ENCODE results near the gene RRP1. TPM values are rescaled to one million over a fixed set of nuclear protein-coding genes. Genes with fewer than 3 reads are reported as not detected.

Gene RRP1
- total RNA-seq, 1 experiment from 2014 or later: 76.7 TPM

GRCh38 chr21:43802713-43803313 is 13.4 kb downstream of the RRP1 start:
- no peak overlapping the region for H2AFZ ChIP-seq (ENCODE audit: low read length)
- H3K27me3 Mint-ChIP-seq (ENCODE audit: low read depth): no peaks in the 10 kb centered on the region
- H3K4me1 ChIP-seq (ENCODE audit: insufficient read depth, low read length): no peaks in the 10 kb centered on the region
- no peak overlapping the region; the same call in 1 of the 2 replicates for H3K14ac ChIP-seq (ENCODE audit: insufficient read depth, low read length)
- H4K20me1 ChIP-seq (ENCODE audit: control insufficient read depth, insufficient read depth, insufficient read length): no peaks in the 10 kb centered on the region
- peaks cover 47 to 74% (median 72%) of the 10 kb centered on the region in 3 experiments for H3K36me3 Mint-ChIP-seq (ENCODE audit: insufficient read depth in 1 of 3, low read depth in 3 of 3)
- no peak overlapping the region for H3K4me3 Mint-ChIP-seq
- H3K4ac ChIP-seq (ENCODE audit: low read depth, low read length): no peak overlapping the region
- H4K8ac ChIP-seq (replicated peaks; ENCODE audit: insufficient read length, low read depth, low read length): no peak overlapping the region
- H2AK5ac ChIP-seq (ENCODE audit: insufficient read length, low read length): no peak overlapping the region
- no peak overlapping the region for H4K91ac ChIP-seq (ENCODE audit: insufficient read length, low read depth, low read length)
- no peak overlapping the region for H4K5ac ChIP-seq (ENCODE audit: insufficient read length, low read depth, low read length)
- H3K9me3 Mint-ChIP-seq: no peaks in the 10 kb centered on the region
- no peak overlapping the region for H3K27ac ChIP-seq (ENCODE audit: insufficient read length, low read depth, low read length)
- H3K27ac Mint-ChIP-seq: no peak overlapping the region; a peak in 2 of 7 replicates
- no peaks in the 10 kb centered on the region for H3K4me1 Mint-ChIP-seq
- H3T11ph ChIP-seq (ENCODE audit: low read length): no peak overlapping the region
- H3K18ac ChIP-seq (ENCODE audit: insufficient read length, low read depth, low read length): no peak overlapping the region
- no peak overlapping the region for H2BK120ac ChIP-seq (ENCODE audit: low read depth, low read length, poor library complexity, severe bottlenecking)
- no peak for DNase-seq
- no peaks in the 10 kb centered on the region for H3K9me3 ChIP-seq (ENCODE audit: control insufficient read depth, low read depth, low read length)
- no peak overlapping the region for H2BK12ac ChIP-seq (ENCODE audit: insufficient read length, low read depth, low read length)
- H3K56ac ChIP-seq (ENCODE audit: insufficient read length, low read depth, low read length): no peak overlapping the region
- H3K4me2 ChIP-seq (ENCODE audit: insufficient read depth, insufficient read length, low read length): no peak overlapping the region
- H2BK5ac ChIP-seq (ENCODE audit: insufficient read length, low read length): no peak overlapping the region
- H3K79me2 ChIP-seq (ENCODE audit: insufficient read depth, low read length): no peaks in the 10 kb centered on the region
- H2BK20ac ChIP-seq (ENCODE audit: low read depth, low read length, poor library complexity, severe bottlenecking): no peak overlapping the region
- TF ChIP-seq, protein P1, sequence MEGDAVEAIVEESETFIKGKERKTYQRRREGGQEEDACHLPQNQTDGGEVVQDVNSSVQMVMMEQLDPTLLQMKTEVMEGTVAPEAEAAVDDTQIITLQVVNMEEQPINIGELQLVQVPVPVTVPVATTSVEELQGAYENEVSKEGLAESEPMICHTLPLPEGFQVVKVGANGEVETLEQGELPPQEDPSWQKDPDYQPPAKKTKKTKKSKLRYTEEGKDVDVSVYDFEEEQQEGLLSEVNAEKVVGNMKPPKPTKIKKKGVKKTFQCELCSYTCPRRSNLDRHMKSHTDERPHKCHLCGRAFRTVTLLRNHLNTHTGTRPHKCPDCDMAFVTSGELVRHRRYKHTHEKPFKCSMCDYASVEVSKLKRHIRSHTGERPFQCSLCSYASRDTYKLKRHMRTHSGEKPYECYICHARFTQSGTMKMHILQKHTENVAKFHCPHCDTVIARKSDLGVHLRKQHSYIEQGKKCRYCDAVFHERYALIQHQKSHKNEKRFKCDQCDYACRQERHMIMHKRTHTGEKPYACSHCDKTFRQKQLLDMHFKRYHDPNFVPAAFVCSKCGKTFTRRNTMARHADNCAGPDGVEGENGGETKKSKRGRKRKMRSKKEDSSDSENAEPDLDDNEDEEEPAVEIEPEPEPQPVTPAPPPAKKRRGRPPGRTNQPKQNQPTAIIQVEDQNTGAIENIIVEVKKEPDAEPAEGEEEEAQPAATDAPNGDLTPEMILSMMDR (conservative IDR thresholded peaks at IDR 0.05): no peak
- no peak overlapping the region for H3K23ac ChIP-seq (ENCODE audit: insufficient read length, low read depth, low read length)
- no peak overlapping the region for H2BK15ac ChIP-seq (ENCODE audit: low read depth, low read length)
- H3K27me3 ChIP-seq (ENCODE audit: insufficient read depth, low read length): no peaks in the 10 kb centered on the region
- no peak overlapping the region for H3K9ac ChIP-seq (ENCODE audit: extremely low read depth, insufficient read length, low read length)
- no peaks in the 10 kb centered on the region for H3K23me2 ChIP-seq (ENCODE audit: insufficient read length, low read depth, low read length, poor library complexity, severe bottlenecking)
- WGBS (ENCODE audit: extremely low coverage, insufficient read length, low lambda C conversion rate): no CpG with 5 or more reads among the region's 14 CpGs
- no peaks in the 10 kb centered on the region for H3K79me1 ChIP-seq (ENCODE audit: insufficient read depth, low read depth, low read length, poor library complexity, severe bottlenecking)

Data from H9 (cell line).